CD4-positive, alpha-beta memory T cell (primary cell): ENCODE results near the gene LRCOL1. TPM values are rescaled to one million over a fixed set of nuclear protein-coding genes. Genes with fewer than 3 reads are reported as not detected.

Source experiments
- CTCF ChIA-PET: fragments of 350-600 bp; sonication (Branson Sonifier 250); formaldehyde crosslinking; loops from one replicate; lab custom pipeline; 2021; ENCODE audit warnings: inconsistent platforms; ENCODE audit not compliant: partially characterized antibody; lab: Charles Lee
- POLR2A ChIA-PET: fragments of 350-600 bp; sonication (Branson Sonifier 250); formaldehyde crosslinking; loops from one replicate; lab custom pipeline; 2021; ENCODE audit not compliant: partially characterized antibody; lab: Charles Lee
- DNase-seq, 5 donors: peaks; one replicate each; pipeline versions ENCODE4 v3.0.0 to v3.0.0-alpha.2; 2020 to 2022; ENCODE audit warnings: mixed read lengths in 1 of 5
- H3K27ac ChIP-seq: one replicate; pipeline ENCODE4 v1.7.0; 2013; ENCODE audit warnings: low read depth, low read length
- H3K27me3 ChIP-seq: 2 replicates; pipeline ENCODE4 v1.7.0; 2013; ENCODE audit warnings: mild to moderate bottlenecking, low read length, moderate library complexity; ENCODE audit not compliant: insufficient read depth
- H3K36me3 ChIP-seq: 2 replicates; pipeline ENCODE4 v1.7.0; 2013; ENCODE audit warnings: mild to moderate bottlenecking, low read length, moderate library complexity; ENCODE audit not compliant: insufficient read depth
- H3K4me1 ChIP-seq: 2 replicates; pipeline ENCODE4 v1.7.0; 2013; ENCODE audit warnings: mild to moderate bottlenecking, low read length, moderate library complexity; ENCODE audit not compliant: insufficient read depth
- H3K4me3 ChIP-seq, 2 donors: one replicate each; pipeline ENCODE4 v1.7.0; 2013; ENCODE audit warnings: low read length in 2 of 2, mild to moderate bottlenecking in 1 of 2
- H3K9me3 ChIP-seq, 2 donors: one replicate each; pipeline ENCODE4 v1.7.0; 2013; ENCODE audit warnings: low read length in 2 of 2, control low read depth in 1 of 2; ENCODE audit not compliant: control insufficient read depth in 1 of 2
- H3K27ac Mint-ChIP-seq, 7 donors: one replicate each; pipeline ENCODE4 v1.8.0; 2020 to 2021; ENCODE audit warnings: mixed read lengths in 7 of 7, mild to moderate bottlenecking in 6 of 7, inconsistent platforms in 3 of 7, moderate library complexity in 3 of 7
- H3K27me3 Mint-ChIP-seq, 2 donors: one replicate each; pipeline ENCODE4 v1.8.0; 2020 to 2021; ENCODE audit warnings: mixed read lengths in 2 of 2
- H3K36me3 Mint-ChIP-seq, 2 donors: one replicate each; pipeline ENCODE4 v1.8.0; 2020 to 2021; ENCODE audit warnings: mixed read lengths in 2 of 2, inconsistent platforms in 1 of 2, mild to moderate bottlenecking in 1 of 2
- H3K4me1 Mint-ChIP-seq, 4 donors: one replicate each; pipeline ENCODE4 v1.8.0; 2020 to 2021; ENCODE audit warnings: mixed read lengths in 4 of 4, mild to moderate bottlenecking in 1 of 4
- H3K4me3 Mint-ChIP-seq, 8 donors: one replicate each; pipeline ENCODE4 v1.8.0; 2020 to 2021; ENCODE audit warnings: mixed read lengths in 8 of 8, mild to moderate bottlenecking in 7 of 8, moderate library complexity in 6 of 8, inconsistent platforms in 3 of 8
- H3K9me3 Mint-ChIP-seq, 8 donors: one replicate each; pipeline ENCODE4 v1.8.0; 2020 to 2021; ENCODE audit warnings: mixed read lengths in 8 of 8, mild to moderate bottlenecking in 5 of 8, inconsistent platforms in 3 of 8, moderate library complexity in 1 of 8
- intact Hi-C: fragments of 100-400 bp; cut with micrococcal nuclease; formaldehyde crosslinking; loops from one replicate; pipeline ENCODE4 v1.15.1; 2023
- polyA plus RNA-seq, 2 donors: library from polyadenylated mRNA; unstranded; fragments of 300-500 nt; fragmentation: Illumina TruSeq; gene quantifications; one replicate each; pipeline ENCODE4 v1.2.3, GENCODE V29; 2021
- total RNA-seq, 2 experiments: library from RNA; stranded (reverse); gene quantifications; one replicate each; pipeline ENCODE4 v1.2.3, GENCODE V29; 2021

Gene LRCOL1
- total and polyA plus RNA-seq, 4 experiments from 2014 or later = not detected

- DNase-seq = no peak
- H3K9me3 Mint-ChIP-seq = peaks cover 0 to 3% (median 0%) of the 10 kb centered on the region in 8 donors
- no peaks in the 10 kb centered on the region for H3K36me3 Mint-ChIP-seq
- Histone ChIP-seq H3K4me3 (no peak overlapping the region), H3K36me3 (no peaks in the 10 kb centered on the region), H3K4me1 (peaks cover 3% of the 10 kb centered on the region), H3K9me3 (no peaks in the 10 kb centered on the region), H3K27ac (no peak overlapping the region), H3K27me3 (no peaks in the 10 kb centered on the region)
- CTCF ChIA-PET = interaction anchor here (0.7 kb wide), 1 partner anchor 31 kb away, joined by 4 read pairs; no protein-coding TSS in a partner anchor
- H3K4me3 Mint-ChIP-seq = no peak overlapping the region
- POLR2A ChIA-PET = no interaction called here
- peak overlapping the region in 1 of 7 donors; percentile 63 for H3K27ac Mint-ChIP-seq
- H3K4me1 Mint-ChIP-seq = peaks cover 4 to 11% (median 6%) of the 10 kb centered on the region in 4 donors
- H3K27me3 Mint-ChIP-seq = peaks cover 7 to 14% of the 10 kb centered on the region in 2 donors
- intact Hi-C loops = no loop called here
Measured at GRCh38 chr12:132592282-132592970, 18.0 kb downstream of the LRCOL1 start.

- Histone ChIP-seq H3K27me3 (no peaks in the 10 kb centered on the region), H3K27ac (no peak overlapping the region), H3K36me3 (no peaks in the 10 kb centered on the region), H3K4me1 (no peaks in the 10 kb centered on the region), H3K9me3 (no peaks in the 10 kb centered on the region), H3K4me3 (no peak overlapping the region)
- H3K9me3 Mint-ChIP-seq = peaks cover 0 to 3% (median 0%) of the 10 kb centered on the region in 8 donors
- POLR2A ChIA-PET = no interaction called here
- no peak overlapping the region for H3K4me3 Mint-ChIP-seq
- CTCF ChIA-PET = interaction anchor here (0.7 kb wide), 1 partner anchor 30 kb away, joined by 4 read pairs; no protein-coding TSS in a partner anchor
- peaks cover 4 to 9% of the 10 kb centered on the region in 2 donors for H3K27me3 Mint-ChIP-seq
- no peaks in the 10 kb centered on the region for H3K36me3 Mint-ChIP-seq
- H3K27ac Mint-ChIP-seq = no peak overlapping the region
- no peak for DNase-seq
- H3K4me1 Mint-ChIP-seq = peaks cover 0 to 7% (median 3%) of the 10 kb centered on the region in 4 donors
- intact Hi-C loops = no loop called here
Measured at GRCh38 chr12:132591107-132591935, 19.1 kb downstream of the LRCOL1 start.

- no peaks in the 10 kb centered on the region for H3K9me3 ChIP-seq
- H3K27me3 Mint-ChIP-seq = peaks cover 4% of the 10 kb centered on the region in 2 donors
- peaks cover 0 to 3% (median 0%) of the 10 kb centered on the region in 8 donors for H3K9me3 Mint-ChIP-seq
- no peaks in the 10 kb centered on the region for H3K27me3 ChIP-seq
- CTCF ChIA-PET = no interaction called here
- H3K4me3 ChIP-seq = no peak overlapping the region
- H3K4me1 ChIP-seq = no peaks in the 10 kb centered on the region
- peaks cover 0 to 5% (median 3%) of the 10 kb centered on the region in 4 donors for H3K4me1 Mint-ChIP-seq
- H3K36me3 Mint-ChIP-seq = peaks cover under 1% of the 10 kb centered on the region in 2 donors
- no peak overlapping the region for H3K27ac ChIP-seq
- no peak for DNase-seq
- H3K36me3 ChIP-seq = no peaks in the 10 kb centered on the region
- H3K27ac Mint-ChIP-seq = no peak overlapping the region
- H3K4me3 Mint-ChIP-seq = no peak overlapping the region
- intact Hi-C loops = no loop called here
- POLR2A ChIA-PET = no interaction called here
Measured at GRCh38 chr12:132588821-132589669, 21.3 kb downstream of the LRCOL1 start.

DNA sequence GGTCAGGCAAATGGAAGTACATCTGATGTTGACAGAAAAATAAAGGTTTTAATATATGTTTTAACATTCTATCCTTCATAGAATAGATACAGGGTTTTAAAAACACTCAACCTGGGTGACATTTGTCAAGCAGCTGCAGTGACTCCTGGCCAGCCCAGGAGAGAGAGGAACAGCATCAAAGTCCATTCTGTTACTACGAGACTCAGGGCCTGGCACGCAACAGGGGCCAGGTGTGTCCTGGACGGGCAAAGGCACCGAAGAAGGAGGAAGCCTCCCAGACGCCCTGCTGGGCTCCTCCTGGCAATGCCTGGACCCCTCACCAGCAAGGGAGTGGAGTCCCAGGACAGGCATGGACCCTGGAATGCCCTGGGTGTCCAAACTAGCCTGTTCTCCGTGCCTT is 22.1 kb downstream of the LRCOL1 start:
- intact Hi-C loops = no loop called here
- Histone ChIP-seq H3K9me3 (no peaks in the 10 kb centered on the region), H3K4me3 (no peak overlapping the region), H3K36me3 (no peaks in the 10 kb centered on the region), H3K27me3 (no peaks in the 10 kb centered on the region), H3K4me1 (no peaks in the 10 kb centered on the region), H3K27ac (no peak overlapping the region)
- Mint-ChIP-seq H3K27me3 (no peaks in the 10 kb centered on the region), H3K9me3 (peaks cover 0 to 3% (median 0%) of the 10 kb centered on the region in 8 donors), H3K36me3 (peaks cover 4% of the 10 kb centered on the region in 2 donors), H3K27ac (peak overlapping the region in 1 of 7 donors; percentile 21), H3K4me3 (no peak overlapping the region), H3K4me1 (no peaks in the 10 kb centered on the region)
- POLR2A ChIA-PET = no interaction called here
- CTCF ChIA-PET = no interaction called here
- DNase-seq = no peak

- Mint-ChIP-seq H3K36me3 (peaks cover 4% of the 10 kb centered on the region in 2 donors), H3K4me3 (no peak overlapping the region), H3K9me3 (peaks cover 0 to 3% (median 0%) of the 10 kb centered on the region in 8 donors), H3K27me3 (no peaks in the 10 kb centered on the region), H3K4me1 (no peaks in the 10 kb centered on the region), H3K27ac (peak overlapping the region in 1 of 7 donors; percentile 21)
- no peak for DNase-seq
- no peaks in the 10 kb centered on the region for H3K27me3 ChIP-seq
- POLR2A ChIA-PET = no interaction called here
- CTCF ChIA-PET = no interaction called here
- H3K4me1 ChIP-seq = no peaks in the 10 kb centered on the region
- intact Hi-C loops = no loop called here
- no peaks in the 10 kb centered on the region for H3K36me3 ChIP-seq
- no peak overlapping the region for H3K27ac ChIP-seq
- H3K4me3 ChIP-seq = no peak overlapping the region
- no peaks in the 10 kb centered on the region for H3K9me3 ChIP-seq
Measured at GRCh38 chr12:132587781-132588180, 22.6 kb downstream of the LRCOL1 start.

DNA sequence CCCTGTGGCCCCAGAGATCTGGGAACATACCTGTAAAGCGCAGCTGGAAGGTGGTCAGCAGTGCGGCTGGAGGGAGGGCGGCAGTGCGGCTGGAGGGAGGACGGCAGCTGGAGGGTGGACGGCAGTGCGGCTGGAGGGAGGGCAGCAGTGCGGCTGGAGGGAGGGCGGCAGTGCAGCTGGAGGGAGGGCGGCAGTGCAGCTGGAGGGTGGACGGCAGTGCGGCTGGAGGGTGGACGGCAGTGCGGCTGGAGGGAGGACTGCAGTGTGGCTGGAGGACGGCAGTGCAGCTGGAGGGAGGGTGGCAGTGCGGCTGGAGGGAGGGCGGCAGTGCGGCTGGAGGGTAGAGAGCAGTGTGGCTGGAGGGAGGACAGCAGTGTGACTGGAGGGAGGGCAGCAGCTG is 23.5 kb downstream of the LRCOL1 start:
- Histone ChIP-seq H3K9me3 (no peaks in the 10 kb centered on the region), H3K27ac (no peak overlapping the region), H3K4me1 (no peaks in the 10 kb centered on the region), H3K27me3 (no peaks in the 10 kb centered on the region), H3K4me3 (no peak overlapping the region), H3K36me3 (no peaks in the 10 kb centered on the region)
- intact Hi-C loops = no loop called here
- H3K27me3 Mint-ChIP-seq = no peaks in the 10 kb centered on the region
- CTCF ChIA-PET = no interaction called here
- H3K9me3 Mint-ChIP-seq = no peaks in the 10 kb centered on the region
- H3K27ac Mint-ChIP-seq = no peak overlapping the region
- H3K4me3 Mint-ChIP-seq = no peak overlapping the region
- peaks cover 4% of the 10 kb centered on the region in 2 donors for H3K36me3 Mint-ChIP-seq
- no peaks in the 10 kb centered on the region for H3K4me1 Mint-ChIP-seq
- POLR2A ChIA-PET = no interaction called here
- DNase-seq = no peak
